Calu3 (cell line): ENCODE results near the gene ORC4. TPM values are rescaled to one million over a fixed set of nuclear protein-coding genes. Genes with fewer than 3 reads are reported as not detected.

ENCODE experiments used
- BruUV-seq: library from RNA; stranded (reverse); fragments of 400-500 nt; replicated peaks from 2 replicates; lab custom pipeline; 2021; lab: Mats Ljungman, UMichigan
- CTCF ChIA-PET: fragments of 300-600 bp; sonication (Branson Sonifier 250); formaldehyde crosslinking; loops from one replicate; lab custom pipeline; 2022; ENCODE audit warnings: antibody characterized with exemption; lab: Charles Lee
- DNase-seq: peaks from one replicate; pipeline ENCODE4 v3.0.0; 2022
- H3K27ac Mint-ChIP-seq: one replicate; pipeline ENCODE4 v1.8.0; 2022; ENCODE audit warnings: mixed read lengths; ENCODE audit not compliant: unreplicated experiment
- H3K27me3 Mint-ChIP-seq: one replicate; pipeline ENCODE4 v1.8.0; 2022; ENCODE audit warnings: mixed read lengths; ENCODE audit not compliant: unreplicated experiment
- H3K36me3 Mint-ChIP-seq: one replicate; pipeline ENCODE4 v1.8.0; 2022; ENCODE audit warnings: mild to moderate bottlenecking, moderate library complexity, mixed read lengths; ENCODE audit not compliant: insufficient read depth, unreplicated experiment
- H3K4me1 Mint-ChIP-seq: one replicate; pipeline ENCODE4 v1.8.0; 2022; ENCODE audit warnings: mild to moderate bottlenecking, low read depth, mixed read lengths; ENCODE audit not compliant: unreplicated experiment
- H3K4me3 Mint-ChIP-seq: one replicate; pipeline ENCODE4 v1.8.0; 2022; ENCODE audit warnings: mild to moderate bottlenecking, low read depth, moderate library complexity, mixed read lengths; ENCODE audit not compliant: unreplicated experiment
- H3K9me3 Mint-ChIP-seq: one replicate; pipeline ENCODE4 v1.8.0; 2022; ENCODE audit warnings: low read depth, mixed read lengths; ENCODE audit not compliant: unreplicated experiment
- intact Hi-C: fragments of 100-400 bp; cut with micrococcal nuclease; formaldehyde crosslinking; loops from one replicate; pipeline ENCODE4 v1.10.0; 2022; ENCODE audit not compliant: unreplicated experiment
- total RNA-seq: library from RNA; stranded (reverse); gene quantifications from 2 replicates; pipeline ENCODE4 v1.2.3, GENCODE V29; 2022
- TF ChIP-seq, protein P1 (sequence below): fragments of 200-600 bp; IDR thresholded peaks from one replicate; pipeline ENCODE4 v1.8.0; 2022; ENCODE audit warnings: antibody characterized with exemption; ENCODE audit not compliant: unreplicated experiment

The ORC4 gene
- total RNA-seq, 1 experiment from 2014 or later = 59.2 TPM

DNA sequence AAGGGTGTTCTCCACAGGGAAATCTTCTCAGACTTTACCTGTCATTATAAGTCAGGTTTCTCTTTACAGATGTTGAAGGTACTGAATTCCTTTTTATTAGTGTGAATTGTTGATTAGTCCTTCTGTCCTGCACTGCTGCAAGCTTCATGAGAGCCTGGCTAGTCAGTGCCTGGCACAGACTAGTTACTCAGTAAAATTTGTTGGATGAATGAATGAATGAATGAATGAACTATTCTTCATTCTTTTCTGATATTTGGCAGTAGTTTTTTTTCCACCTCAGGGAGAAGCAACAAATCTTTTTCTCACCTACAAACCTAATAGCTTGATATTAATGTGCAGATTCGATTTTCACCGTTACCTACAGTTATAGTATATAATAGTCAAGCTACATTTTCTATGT, 111.4 kb downstream of the ORC4 start:
- no peaks in the 10 kb centered on the region for H3K27me3 Mint-ChIP-seq
- H3K9me3 Mint-ChIP-seq = no peaks in the 10 kb centered on the region
- BruUV-seq = no TSS peak
- intact Hi-C loops = no loop called here
- no peak for DNase-seq
- CTCF ChIA-PET = interaction anchor here (1.1 kb wide), 1 partner anchor 982 kb away, joined by 4 read pairs; no protein-coding TSS in a partner anchor
- H3K4me3 Mint-ChIP-seq = no peak overlapping the region
- peaks cover 12% of the 10 kb centered on the region for H3K4me1 Mint-ChIP-seq
- no peak overlapping the region for H3K27ac Mint-ChIP-seq
- H3K36me3 Mint-ChIP-seq = peaks cover 5% of the 10 kb centered on the region
- TF ChIP-seq, protein P1, sequence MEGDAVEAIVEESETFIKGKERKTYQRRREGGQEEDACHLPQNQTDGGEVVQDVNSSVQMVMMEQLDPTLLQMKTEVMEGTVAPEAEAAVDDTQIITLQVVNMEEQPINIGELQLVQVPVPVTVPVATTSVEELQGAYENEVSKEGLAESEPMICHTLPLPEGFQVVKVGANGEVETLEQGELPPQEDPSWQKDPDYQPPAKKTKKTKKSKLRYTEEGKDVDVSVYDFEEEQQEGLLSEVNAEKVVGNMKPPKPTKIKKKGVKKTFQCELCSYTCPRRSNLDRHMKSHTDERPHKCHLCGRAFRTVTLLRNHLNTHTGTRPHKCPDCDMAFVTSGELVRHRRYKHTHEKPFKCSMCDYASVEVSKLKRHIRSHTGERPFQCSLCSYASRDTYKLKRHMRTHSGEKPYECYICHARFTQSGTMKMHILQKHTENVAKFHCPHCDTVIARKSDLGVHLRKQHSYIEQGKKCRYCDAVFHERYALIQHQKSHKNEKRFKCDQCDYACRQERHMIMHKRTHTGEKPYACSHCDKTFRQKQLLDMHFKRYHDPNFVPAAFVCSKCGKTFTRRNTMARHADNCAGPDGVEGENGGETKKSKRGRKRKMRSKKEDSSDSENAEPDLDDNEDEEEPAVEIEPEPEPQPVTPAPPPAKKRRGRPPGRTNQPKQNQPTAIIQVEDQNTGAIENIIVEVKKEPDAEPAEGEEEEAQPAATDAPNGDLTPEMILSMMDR = no peak

DNA sequence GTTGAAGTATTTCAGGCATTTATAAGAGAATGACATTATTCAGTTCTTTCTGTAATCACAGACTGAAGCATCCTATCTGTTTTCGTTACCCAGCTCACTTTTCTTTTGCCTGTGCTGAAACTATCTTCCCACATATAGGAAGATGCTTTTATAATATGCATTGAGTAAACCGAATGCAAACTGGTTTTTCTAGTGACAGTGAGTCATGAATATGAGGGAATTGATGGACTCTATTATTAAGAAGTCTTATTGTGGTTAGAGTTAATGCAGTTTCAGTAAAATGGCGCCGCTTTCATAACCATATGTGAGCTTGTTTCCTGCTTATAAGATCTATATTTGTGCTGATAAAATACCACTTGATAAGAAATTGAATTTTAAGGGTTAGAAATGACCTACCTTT, 116.5 kb downstream of the ORC4 start:
- no peaks in the 10 kb centered on the region for H3K27me3 Mint-ChIP-seq
- no TSS peak for BruUV-seq
- no peak overlapping the region for H3K4me3 Mint-ChIP-seq
- H3K9me3 Mint-ChIP-seq = no peaks in the 10 kb centered on the region
- CTCF ChIA-PET = no interaction called here
- no peak overlapping the region for H3K27ac Mint-ChIP-seq
- no peaks in the 10 kb centered on the region for H3K4me1 Mint-ChIP-seq
- TF ChIP-seq, protein P1 = no peak
- H3K36me3 Mint-ChIP-seq = peaks cover 5% of the 10 kb centered on the region
- intact Hi-C loops = no loop called here
- DNase-seq = no peak

DNA sequence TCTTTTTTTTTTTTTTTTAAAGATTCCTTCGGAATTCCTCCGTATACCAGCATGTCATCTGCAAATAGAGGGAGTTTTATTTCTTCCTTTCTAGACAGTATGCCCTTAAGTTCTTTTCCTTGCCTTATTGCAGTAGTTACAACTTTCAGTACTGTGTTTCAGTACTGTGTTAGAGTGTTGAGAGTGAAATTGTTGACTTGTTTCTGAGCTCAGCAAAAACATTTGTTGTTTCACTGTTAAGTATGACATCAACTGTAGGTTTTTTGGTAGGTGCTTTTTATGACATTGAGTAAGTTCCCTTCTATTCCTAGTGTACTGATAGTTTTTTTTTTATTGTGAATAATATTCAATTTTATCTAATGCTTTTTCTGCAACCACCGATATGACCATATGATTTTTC, 131.9 kb downstream of the ORC4 start:
- no TSS peak for BruUV-seq
- no peak overlapping the region for H3K27ac Mint-ChIP-seq
- H3K27me3 Mint-ChIP-seq = no peaks in the 10 kb centered on the region
- no peak overlapping the region for H3K4me3 Mint-ChIP-seq
- no peaks in the 10 kb centered on the region for H3K9me3 Mint-ChIP-seq
- H3K36me3 Mint-ChIP-seq = no peaks in the 10 kb centered on the region
- intact Hi-C loops = no loop called here
- no peak for DNase-seq
- CTCF ChIA-PET = no interaction called here
- TF ChIP-seq, protein P1 = no peak
- H3K4me1 Mint-ChIP-seq = peaks cover 12% of the 10 kb centered on the region

DNA sequence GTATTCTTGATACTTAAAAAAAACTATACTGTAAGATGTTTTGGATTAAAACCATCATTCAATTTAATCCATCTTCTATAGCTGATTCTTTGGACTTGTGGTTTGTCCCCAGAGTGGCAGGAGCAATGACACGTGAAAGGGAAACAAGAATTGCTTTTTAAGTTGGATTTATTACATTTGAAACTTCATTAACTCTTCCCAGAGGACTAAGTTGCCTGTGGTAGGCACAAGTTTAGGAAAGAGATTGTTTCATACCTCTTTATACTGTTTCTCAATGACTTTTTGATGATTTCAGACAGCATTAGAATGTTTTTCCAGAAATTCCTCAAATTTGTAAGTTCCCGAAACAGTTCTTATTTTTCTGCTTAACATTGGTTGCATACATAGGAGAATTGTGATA, 134.4 kb downstream of the ORC4 start:
- BruUV-seq = no TSS peak
- no peak overlapping the region for H3K27ac Mint-ChIP-seq

More for the DNA sequence above, 134.4 kb downstream of the ORC4 start:
- H3K27me3 Mint-ChIP-seq = no peaks in the 10 kb centered on the region
- intact Hi-C loops = no loop called here
- CTCF ChIA-PET = no interaction called here
- H3K4me1 Mint-ChIP-seq = peaks cover 12% of the 10 kb centered on the region
- TF ChIP-seq, protein P1 = no peak
- no peak overlapping the region for H3K4me3 Mint-ChIP-seq
- no peaks in the 10 kb centered on the region for H3K36me3 Mint-ChIP-seq
- H3K9me3 Mint-ChIP-seq = no peaks in the 10 kb centered on the region
- DNase-seq = no peak
